Body of pancreas (tissue), 4 donors: ENCODE data around the gene NPTXR.

Experiments used
- CTCF ChIP-seq, 7 experiments: fragments of 450-650 bp in 4 of 7; fragments of 200-600 bp in 3 of 7; sonication (generic) in 3 of 7; IDR thresholded peaks; one replicate each; pipeline ENCODE4 v1.5.1; 2016 to 2019; ENCODE audit warnings: antibody characterized with exemption in 7 of 7
- POLR2A ChIP-seq, 3 donors: fragments of 450-650 bp; IDR thresholded peaks; one replicate each; pipeline ENCODE4 v1.6.1; 2016; ENCODE audit warnings: antibody characterized with exemption in 3 of 3, mild to moderate bottlenecking in 2 of 3

GRCh38 chr22:38882972-38883622 is 39.3 kb upstream of the NPTXR start:
- no peak for TF ChIP-seq POLR2A (IDR thresholded peaks at IDR 0.05)
- no peak for TF ChIP-seq CTCF (IDR thresholded peaks at IDR 0.05)
